CD8-positive, alpha-beta memory T cell (primary cell): ENCODE results near the gene SLC5A3. TPM values are rescaled to one million over a fixed set of nuclear protein-coding genes. Genes with fewer than 3 reads are reported as not detected.

Experiments used
- CTCF ChIA-PET: fragments of 350-600 bp; sonication (Branson Sonifier 250); formaldehyde crosslinking; loops from one replicate; lab custom pipeline; 2021; ENCODE audit warnings: antibody characterized with exemption; lab: Charles Lee
- POLR2A ChIA-PET: fragments of 350-600 bp; sonication (Branson Sonifier 250); formaldehyde crosslinking; loops from one replicate; lab custom pipeline; 2021; ENCODE audit warnings: antibody characterized with exemption; lab: Charles Lee
- DNase-seq, 5 donors: peaks; one replicate each; pipeline versions ENCODE4 v3.0.0 to v3.0.0-alpha.2; 2020 to 2022; ENCODE audit warnings: mixed read lengths in 1 of 5
- H3K27ac ChIP-seq: one replicate; pipeline ENCODE4 v1.7.0; 2013; ENCODE audit warnings: low read depth, mild to moderate bottlenecking, low read length, moderate library complexity
- H3K27me3 ChIP-seq: 2 replicates; pipeline ENCODE4 v1.7.0; 2013; ENCODE audit warnings: low read length, mild to moderate bottlenecking; ENCODE audit not compliant: insufficient read depth, poor library complexity, severe bottlenecking
- H3K36me3 ChIP-seq: 2 replicates; pipeline ENCODE4 v1.7.0; 2013; ENCODE audit warnings: mild to moderate bottlenecking, low read length, moderate library complexity; ENCODE audit not compliant: insufficient read depth
- H3K4me1 ChIP-seq: 2 replicates; pipeline ENCODE4 v1.7.0; 2013; ENCODE audit warnings: mild to moderate bottlenecking, low read length, moderate library complexity; ENCODE audit not compliant: insufficient read depth
- H3K4me3 ChIP-seq: 2 replicates; pipeline ENCODE4 v1.7.0; 2013; ENCODE audit warnings: mild to moderate bottlenecking, low read length
- H3K9me3 ChIP-seq: 2 replicates; pipeline ENCODE4 v1.7.0; 2013; ENCODE audit warnings: mild to moderate bottlenecking, low read length
- H3K27ac Mint-ChIP-seq, 8 donors: one replicate each; pipeline ENCODE4 v1.8.0; 2020 to 2021; ENCODE audit warnings: mixed read lengths in 8 of 8, mild to moderate bottlenecking in 6 of 8, inconsistent platforms in 3 of 8, moderate library complexity in 3 of 8
- H3K27me3 Mint-ChIP-seq, 2 donors: one replicate each; pipeline ENCODE4 v1.8.0; 2020 to 2021; ENCODE audit warnings: mixed read lengths in 2 of 2, mild to moderate bottlenecking in 1 of 2, moderate library complexity in 1 of 2
- H3K36me3 Mint-ChIP-seq, 3 donors: one replicate each; pipeline ENCODE4 v1.8.0; 2020 to 2021; ENCODE audit warnings: mixed read lengths in 3 of 3, inconsistent platforms in 1 of 3, mild to moderate bottlenecking in 1 of 3
- H3K4me1 Mint-ChIP-seq, 3 donors: one replicate each; pipeline ENCODE4 v1.8.0; 2020 to 2021; ENCODE audit warnings: mixed read lengths in 3 of 3, inconsistent platforms in 1 of 3, mild to moderate bottlenecking in 1 of 3
- H3K4me3 Mint-ChIP-seq, 7 donors: one replicate each; pipeline ENCODE4 v1.8.0; 2020 to 2021; ENCODE audit warnings: mixed read lengths in 7 of 7, mild to moderate bottlenecking in 6 of 7, moderate library complexity in 4 of 7, inconsistent platforms in 2 of 7
- H3K9me3 Mint-ChIP-seq, 5 donors: one replicate each; pipeline ENCODE4 v1.8.0; 2020 to 2022; ENCODE audit warnings: mixed read lengths in 5 of 5, mild to moderate bottlenecking in 3 of 5, moderate library complexity in 2 of 5, inconsistent platforms in 1 of 5
- polyA plus RNA-seq: library from polyadenylated mRNA; unstranded; fragments of 300-500 nt; fragmentation: Illumina TruSeq; gene quantifications from one replicate; pipeline ENCODE4 v1.2.3, GENCODE V29; 2021
- total RNA-seq, 2 experiments: library from RNA; stranded (reverse); gene quantifications; one replicate each; pipeline ENCODE4 v1.2.3, GENCODE V29; 2021

The SLC5A3 gene
- total and polyA plus RNA-seq, 3 experiments from 2014 or later, result 1.4 to 23.8 (median 23.2) TPM

- no peaks in the 10 kb centered on the region for H3K9me3 Mint-ChIP-seq
- H3K27ac Mint-ChIP-seq, result peak overlapping the region in 3 of 8 donors; percentile 16 to 64 (median 39)
- Histone ChIP-seq H3K4me3 (no peak overlapping the region), H3K9me3 (no peaks in the 10 kb centered on the region), H3K36me3 (peaks cover 6% of the 10 kb centered on the region), H3K27ac (no peak overlapping the region), H3K27me3 (no peaks in the 10 kb centered on the region), H3K4me1 (peaks cover 61% of the 10 kb centered on the region)
- no peak for DNase-seq
- CTCF ChIA-PET, result interaction anchor here (0.7 to 2.4 kb wide), 3 partner anchors 10 to 257 kb away, joined by 3 to 9 read pairs (median 5); no protein-coding TSS in a partner anchor
- H3K36me3 Mint-ChIP-seq, result peaks cover under 1 to 38% (median 9%) of the 10 kb centered on the region in 3 donors
- no peak overlapping the region for H3K4me3 Mint-ChIP-seq
- POLR2A ChIA-PET, result interaction anchor here (1.2 to 1.6 kb wide), 2 partner anchors 17 to 143 kb away, joined by 5 read pairs; partner anchors contain the start of genes MRPS6 and SLC5A3
- H3K27me3 Mint-ChIP-seq, result no peaks in the 10 kb centered on the region
- peaks cover 49 to 61% (median 54%) of the 10 kb centered on the region in 3 donors for H3K4me1 Mint-ChIP-seq
These were observed 17.7 kb downstream of the SLC5A3 start for GRCh38 chr21:34091032-34091431.

- no peak overlapping the region for H3K27ac ChIP-seq
- ChIA-PET CTCF (interaction anchor here (0.9 to 2.4 kb wide), 3 partner anchors 9 to 168 kb away, joined by 5 to 9 read pairs (median 5); no protein-coding TSS in a partner anchor), POLR2A (no interaction called here)
- peaks cover under 1 to 43% (median 10%) of the 10 kb centered on the region in 3 donors for H3K36me3 Mint-ChIP-seq
- H3K27ac Mint-ChIP-seq, result peak overlapping the region in 3 of 8 donors; percentile 16 to 45 (median 29)
- no peaks in the 10 kb centered on the region for H3K9me3 Mint-ChIP-seq
- peaks cover 55% of the 10 kb centered on the region for H3K4me1 ChIP-seq
- H3K27me3 Mint-ChIP-seq, result no peaks in the 10 kb centered on the region
- peaks cover 12% of the 10 kb centered on the region for H3K36me3 ChIP-seq
- DNase-seq, result no peak
- no peaks in the 10 kb centered on the region for H3K27me3 ChIP-seq
- H3K4me1 Mint-ChIP-seq, result peaks cover 49 to 67% (median 55%) of the 10 kb centered on the region in 3 donors
- no peak overlapping the region for H3K4me3 ChIP-seq
- no peaks in the 10 kb centered on the region for H3K9me3 ChIP-seq
- no peak overlapping the region for H3K4me3 Mint-ChIP-seq
These were observed 18.2 kb downstream of the SLC5A3 start for GRCh38 chr21:34091607-34092006.

- H3K4me3 Mint-ChIP-seq, result peak overlapping the region in 1 of 7 donors; percentile 28
- H3K9me3 Mint-ChIP-seq, result no peaks in the 10 kb centered on the region
- Histone ChIP-seq H3K27me3 (no peaks in the 10 kb centered on the region), H3K4me1 (peaks cover 47% of the 10 kb centered on the region), H3K4me3 (no peak overlapping the region), H3K9me3 (no peaks in the 10 kb centered on the region), H3K36me3 (peaks cover 15% of the 10 kb centered on the region), H3K27ac (no peak overlapping the region)
- ChIA-PET POLR2A (no interaction called here), CTCF (interaction anchor here (2.1 kb wide), 1 partner anchor 168 kb away, joined by 5 read pairs; no protein-coding TSS in a partner anchor)
- no peaks in the 10 kb centered on the region for H3K27me3 Mint-ChIP-seq
- H3K4me1 Mint-ChIP-seq, result peaks cover 56 to 75% (median 63%) of the 10 kb centered on the region in 3 donors
- H3K27ac Mint-ChIP-seq, result peak overlapping the region in 4 of 8 donors; percentile 24 to 63 (median 45)
- peaks cover 8 to 51% (median 12%) of the 10 kb centered on the region in 3 donors for H3K36me3 Mint-ChIP-seq
- DNase-seq, result peak in 1 of 5 donors; percentile 39
These were observed 19.0 kb downstream of the SLC5A3 start for GRCh38 chr21:34092262-34092921.

GRCh38 chr21:34093083-34093482 lies 19.7 kb downstream of the SLC5A3 start:
- no peaks in the 10 kb centered on the region for H3K9me3 ChIP-seq
- peaks cover 15% of the 10 kb centered on the region for H3K36me3 ChIP-seq
- ChIA-PET CTCF (interaction anchor here (1.1 to 2.1 kb wide), 2 partner anchors 169 to 255 kb away, joined by 3 to 5 read pairs; no protein-coding TSS in a partner anchor), POLR2A (no interaction called here)
- DNase-seq, result no peak
- H3K27me3 ChIP-seq, result no peaks in the 10 kb centered on the region
- Mint-ChIP-seq H3K4me1 (peaks cover 59 to 82% (median 67%) of the 10 kb centered on the region in 3 donors), H3K9me3 (no peaks in the 10 kb centered on the region), H3K36me3 (peaks cover 8 to 56% (median 12%) of the 10 kb centered on the region in 3 donors), H3K27ac (peak overlapping the region in 1 of 8 donors; percentile 24), H3K27me3 (no peaks in the 10 kb centered on the region), H3K4me3 (no peak overlapping the region)
- H3K4me3 ChIP-seq, result no peak overlapping the region
- peaks cover 40% of the 10 kb centered on the region for H3K4me1 ChIP-seq
- H3K27ac ChIP-seq, result no peak overlapping the region

- Mint-ChIP-seq H3K4me1 (peaks cover 70 to 89% (median 75%) of the 10 kb centered on the region in 3 donors), H3K36me3 (peaks cover 10 to 59% (median 12%) of the 10 kb centered on the region in 3 donors), H3K9me3 (no peaks in the 10 kb centered on the region), H3K27ac (peak overlapping the region in 1 of 8 donors; percentile 27), H3K27me3 (no peaks in the 10 kb centered on the region), H3K4me3 (no peak overlapping the region)
- H3K4me3 ChIP-seq, result no peak overlapping the region
- no peak for DNase-seq
- peaks cover 37% of the 10 kb centered on the region for H3K4me1 ChIP-seq
- no peaks in the 10 kb centered on the region for H3K27me3 ChIP-seq
- H3K9me3 ChIP-seq, result no peaks in the 10 kb centered on the region
- H3K27ac ChIP-seq, result no peak overlapping the region
- H3K36me3 ChIP-seq, result peaks cover 15% of the 10 kb centered on the region
- POLR2A ChIA-PET, result no interaction called here
- CTCF ChIA-PET, result interaction anchor here (0.6 kb wide), 1 partner anchor 503 kb away, joined by 3 read pairs; no protein-coding TSS in a partner anchor
These were observed 21.6 kb downstream of the SLC5A3 start for GRCh38 chr21:34094949-34095348.

DNA sequence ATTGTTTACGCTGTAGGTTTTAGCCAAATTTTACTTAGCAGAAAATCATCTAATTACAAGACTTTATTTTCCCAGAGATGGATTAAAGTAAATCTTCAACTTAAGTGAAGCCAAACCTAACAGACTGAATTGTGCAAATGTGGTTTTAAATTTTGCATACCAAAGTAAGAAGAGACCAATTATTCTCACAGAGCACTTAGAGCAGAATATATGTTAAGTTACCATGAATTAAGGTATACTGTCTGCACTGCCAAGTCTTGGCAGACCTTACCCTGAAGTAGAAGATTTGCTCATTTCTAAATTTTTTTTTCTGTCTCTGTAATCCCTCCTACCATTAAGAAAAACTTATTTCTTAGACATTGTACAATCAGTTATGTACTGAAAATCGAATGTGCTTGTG lies 24.1 kb downstream of the SLC5A3 start:
- Mint-ChIP-seq H3K4me1 (peaks cover 70 to 91% (median 75%) of the 10 kb centered on the region in 3 donors), H3K9me3 (no peaks in the 10 kb centered on the region), H3K27ac (no peak overlapping the region), H3K27me3 (no peaks in the 10 kb centered on the region), H3K4me3 (no peak overlapping the region), H3K36me3 (peaks cover 10 to 57% (median 12%) of the 10 kb centered on the region in 3 donors)
- CTCF ChIA-PET, result no interaction called here
- peaks cover 15% of the 10 kb centered on the region for H3K36me3 ChIP-seq
- no peak overlapping the region for H3K27ac ChIP-seq
- H3K4me3 ChIP-seq, result no peak overlapping the region
- H3K27me3 ChIP-seq, result no peaks in the 10 kb centered on the region
- POLR2A ChIA-PET, result no interaction called here
- DNase-seq, result no peak
- no peaks in the 10 kb centered on the region for H3K9me3 ChIP-seq
- H3K4me1 ChIP-seq, result peaks cover 21% of the 10 kb centered on the region

GRCh38 chr21:34100337-34100736 lies 27.0 kb downstream of the SLC5A3 start:
- peaks cover 68 to 95% (median 78%) of the 10 kb centered on the region in 3 donors for H3K4me1 Mint-ChIP-seq
- Histone ChIP-seq H3K36me3 (peaks cover 15% of the 10 kb centered on the region), H3K9me3 (no peaks in the 10 kb centered on the region), H3K27ac (no peak overlapping the region), H3K4me1 (peaks cover 11% of the 10 kb centered on the region), H3K4me3 (no peak overlapping the region), H3K27me3 (no peaks in the 10 kb centered on the region)
- POLR2A ChIA-PET, result no interaction called here
- H3K27me3 Mint-ChIP-seq, result no peaks in the 10 kb centered on the region
- H3K9me3 Mint-ChIP-seq, result no peaks in the 10 kb centered on the region
- peak overlapping the region in 1 of 8 donors; percentile 57 for H3K27ac Mint-ChIP-seq
- no peak for DNase-seq
- H3K4me3 Mint-ChIP-seq, result no peak overlapping the region
- CTCF ChIA-PET, result interaction anchor here (0.8 to 2.5 kb wide), 3 partner anchors 10 to 248 kb away, joined by 3 to 9 read pairs (median 6); no protein-coding TSS in a partner anchor
- H3K36me3 Mint-ChIP-seq, result peaks cover 15 to 41% (median 17%) of the 10 kb centered on the region in 3 donors
